CD4-positive, alpha-beta T cell treated with Interleukin-6 for 4 hours (primary cell): ENCODE measurements around the gene CDKN1B.

Experiments
- DNase-seq: peaks from one replicate; pipeline ENCODE4 v3.0.0-alpha.2; 2020; ENCODE audit warnings: mixed read lengths

The CDKN1B gene

GRCh38 chr12:12770262-12770661, 53.1 kb downstream of the CDKN1B start:
- DNase-seq: no peak
